Left colon (tissue), 2 donors: Measurements from ENCODE around the gene NMNAT2. TPM values are rescaled to one million over a fixed set of nuclear protein-coding genes. Genes with fewer than 3 reads are reported as not detected.

Experiments
- ATAC-seq: fragments of 200-7000 bp; cut with Tn5 transposase; one replicate; pipeline ENCODE4 v1.9.1; 2020; ENCODE audit warnings: mild to moderate bottlenecking, moderate library complexity
- DNase-seq, 2 donors: peaks; one replicate each; pipeline ENCODE4 v3.0.0-alpha.2; 2020
- intact Hi-C, 2 donors: fragments of 100-400 bp; cut with DNase I in 1 of 2; cut with micrococcal nuclease in 1 of 2; formaldehyde crosslinking; loops; one replicate each; pipeline versions ENCODE4 v1.11.2 to v1.14.0; 2022; cut with DNase I, micrococcal nuclease
- total RNA-seq, 2 donors: library from RNA; stranded (reverse); fragmentation: NEBNext Ultra II Directional; extraction: Animal tissue kit (Norgen Biotek cat#: 25700); gene quantifications; one replicate each; pipeline ENCODE4 v1.2.1, GENCODE V29; 2021
- donor health status: DM: no; HTN: no; CAD: no.
- donor health status: DM: yes; HTN: yes; CAD: no.

NMNAT2 gene
- total RNA-seq, 2 donors from 2014 or later = 0.18 to 0.84 TPM

DNA sequence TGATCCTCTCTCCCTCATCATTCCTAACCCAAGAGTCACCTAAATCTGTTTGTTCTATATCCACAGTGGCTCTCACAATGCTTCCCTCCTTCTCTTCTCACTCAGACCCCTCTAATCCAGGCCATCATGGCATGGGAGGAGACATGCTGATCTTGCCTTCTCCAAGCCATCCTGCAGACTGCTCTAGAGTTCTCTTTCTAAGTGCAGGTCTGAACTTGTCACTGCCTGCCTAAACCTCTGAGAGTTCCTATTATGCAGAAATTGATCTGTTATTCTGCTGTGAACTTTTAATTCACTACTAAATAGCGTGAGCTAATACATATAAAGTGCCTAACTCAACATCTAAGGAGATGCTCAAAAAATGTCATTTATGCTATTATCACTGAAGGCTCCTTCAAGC, 205.3 kb downstream of the NMNAT2 start:
- no peak for ATAC-seq
- DNase-seq = no peak
- intact Hi-C loops = no loop called here

- no peak for ATAC-seq
- no peak for DNase-seq
- intact Hi-C loops = no loop called here
Measured at GRCh38 chr1:183210681-183211080, 207.5 kb downstream of the NMNAT2 start.

DNA sequence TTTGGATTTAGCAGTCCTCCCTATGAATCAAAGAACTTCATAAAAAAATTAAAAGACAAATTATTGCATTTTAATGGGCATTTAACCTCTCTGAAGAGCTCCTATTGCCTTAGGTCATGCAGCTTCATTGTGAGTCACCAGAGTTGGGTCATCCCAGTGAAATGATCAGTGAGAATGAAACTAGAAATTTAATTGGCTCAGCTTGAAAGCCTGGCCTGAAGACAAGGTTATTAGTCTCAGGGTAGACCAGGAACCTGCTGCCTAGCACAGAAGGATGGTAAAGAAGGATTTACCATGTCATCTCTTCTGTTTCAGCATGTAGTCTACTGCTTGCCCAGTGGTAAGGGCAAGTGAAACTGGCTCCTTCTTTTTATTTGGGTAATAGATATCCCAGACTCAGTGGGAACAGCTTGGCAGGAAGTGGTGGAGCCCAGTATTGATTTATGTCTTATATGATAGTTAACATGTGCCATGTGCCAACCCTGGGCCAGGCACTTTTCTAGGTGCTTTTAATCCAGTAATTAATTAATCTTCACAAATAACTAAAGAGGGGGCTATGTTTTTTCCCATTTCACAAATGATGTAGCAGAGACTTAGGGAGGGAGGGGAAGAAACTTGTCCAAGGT, 208.5 kb downstream of the NMNAT2 start:
- DNase-seq (no peak), ATAC-seq (peak; percentile 78)
- intact Hi-C loops = no loop called here

- intact Hi-C loops = no loop called here
- no peak for DNase-seq
- ATAC-seq = no peak
Measured at GRCh38 chr1:183206538-183207122, 211.6 kb downstream of the NMNAT2 start.

GRCh38 chr1:183205196-183205781, 212.9 kb downstream of the NMNAT2 start:
- intact Hi-C loops = no loop called here
- DNase-seq (peak in 1 of 2 donors; percentile 31), ATAC-seq (no peak)

- intact Hi-C loops = no loop called here
- no peak for ATAC-seq
- no peak for DNase-seq
Measured at GRCh38 chr1:183203094-183203493, 215.1 kb downstream of the NMNAT2 start.

DNA sequence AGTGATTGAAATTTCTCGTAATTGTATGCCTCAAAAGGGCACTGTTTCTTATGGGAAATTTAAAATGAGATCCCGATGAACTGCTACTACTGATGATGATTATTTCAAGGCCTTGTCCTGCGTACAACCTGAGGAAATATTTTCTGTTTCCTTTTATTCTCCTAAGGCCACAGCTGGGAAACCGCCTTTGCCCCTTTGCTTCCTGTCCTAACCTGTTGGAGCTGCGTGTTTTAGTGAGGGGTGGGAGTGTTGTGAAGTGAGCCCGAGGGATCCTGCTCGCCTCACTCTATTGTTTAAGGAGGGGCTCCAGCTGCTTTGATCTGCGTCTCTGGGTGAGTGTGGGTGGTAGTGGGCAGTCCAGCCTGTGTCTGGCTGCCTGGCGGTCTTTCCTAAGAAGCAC, 217.7 kb downstream of the NMNAT2 start:
- intact Hi-C loops = no loop called here
- ATAC-seq (no peak), DNase-seq (no peak)

DNA sequence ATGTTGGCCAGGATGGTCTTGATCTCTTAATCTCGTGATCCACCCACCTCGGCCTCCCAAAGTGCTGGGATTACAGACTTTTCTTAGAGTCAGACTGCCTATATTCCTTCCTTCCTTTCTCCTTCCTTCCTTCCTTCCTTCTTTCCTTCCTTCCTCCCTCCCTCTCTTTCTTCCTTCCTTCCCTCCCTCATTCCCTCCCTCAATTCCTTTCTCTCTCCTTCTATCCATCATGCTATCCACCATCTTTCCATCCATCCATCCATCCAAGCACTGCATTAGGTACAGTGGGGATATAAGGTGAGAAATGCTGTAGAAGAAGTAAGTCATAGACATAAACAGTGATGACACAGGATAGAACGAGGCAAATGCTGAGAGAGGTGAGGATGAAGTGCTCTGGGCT, 218.9 kb downstream of the NMNAT2 start:
- intact Hi-C loops = no loop called here
- DNase-seq = no peak

GRCh38 chr1:183198463-183198862, 219.7 kb downstream of the NMNAT2 start:
- no peak for ATAC-seq
- intact Hi-C loops = no loop called here

More for the DNA sequence above, 218.9 kb downstream of the NMNAT2 start:
- no peak for ATAC-seq

More at GRCh38 chr1:183198463-183198862, 219.7 kb downstream of the NMNAT2 start:
- peak in 1 of 2 donors; percentile 31 for DNase-seq

Other genes starting within 250 kb of the NMNAT2 start
- 10 to 100 TPM; 30.7 to 55.0 TPM for gene LAMC2, start 232.1 kb downstream of the NMNAT2 start, total RNA-seq
- gene SMG7, start 54.1 kb upstream of the NMNAT2 start, total RNA-seq = 10 to 100 TPM; 53.4 to 56.3 TPM
- gene NCF2, start 172.1 kb upstream of the NMNAT2 start, total RNA-seq = 1 to 10 TPM; 3.1 to 7.0 TPM
- gene ARPC5, start 217.4 kb upstream of the NMNAT2 start, total RNA-seq = 100 to 1,000 TPM; 153 to 169 TPM
- gene APOBEC4, start 234.9 kb upstream of the NMNAT2 start, total RNA-seq = under 1 TPM in 1 of 2 donors, not detected in 1; 0.25 TPM